ENCODE data around the gene RTN3. TPM values are rescaled to one million over a fixed set of nuclear protein-coding genes. Genes with fewer than 3 reads are reported as not detected.

Gene RTN3
- total RNA-seq, 1 experiment from 2014 or later, result 145 TPM

- ChIA-PET CTCF (no interaction called here), POLR2A (no interaction called here)
- Histone ChIP-seq H3K36me3 (ENCODE audit: control insufficient read depth, insufficient read depth, low read length) (peaks cover 32% of the 10 kb centered on the region), H3K27me3 (ENCODE audit: control insufficient read depth, insufficient read depth, low read length) (no peaks in the 10 kb centered on the region), H3K9me3 (ENCODE audit: control insufficient read depth, insufficient read depth, low read depth, low read length) (no peaks in the 10 kb centered on the region), H3K27ac (ENCODE audit: low read length) (no peak overlapping the region), H3K4me1 (ENCODE audit: control insufficient read depth, insufficient read depth, low read length) (no peaks in the 10 kb centered on the region), H3K4me3 (ENCODE audit: low read depth in 2 of 2, low read length in 2 of 2) (no peak overlapping the region)
- BruUV-seq (replicated peaks), result no TSS peak
- no peak for TF ChIP-seq TCF7L2 (IDR thresholded peaks at IDR 0.05; ENCODE audit: low read depth, low read length)
- no peak for TF ChIP-seq CTCF (IDR thresholded peaks at IDR 0.05)
- no peak for TF ChIP-seq SIN3A (IDR thresholded peaks at IDR 0.05; ENCODE audit: borderline replicate concordance, insufficient read depth, low read depth, low read length)
- TF ChIP-seq REST (IDR thresholded peaks at IDR 0.05; ENCODE audit: insufficient read depth in 1 of 2, low read depth in 2 of 2, low read length in 1 of 2), result no peak
- no peak for TF ChIP-seq POLR2AphosphoS5 (IDR thresholded peaks at IDR 0.05; ENCODE audit: low read depth, low read length)
- in situ Hi-C loops (cut with HindIII; ENCODE audit: low pct_unique_long_range_greater_than_20kb, low sequenced_read_pairs), result no loop called here
- no peak for ATAC-seq
- intact Hi-C loops (cut with micrococcal nuclease; ENCODE audit: unreplicated experiment), result no loop called here
- DNase-seq (ENCODE audit: low read depth, low spot score), result no peak
These were observed 38.1 kb upstream of the RTN3 start for GRCh38 chr11:63643205-63643604.

GRCh38 chr11:63652671-63653070 is 28.6 kb upstream of the RTN3 start:
- TF ChIP-seq SIN3A (IDR thresholded peaks at IDR 0.05; ENCODE audit: borderline replicate concordance, insufficient read depth, low read depth, low read length) (no peak), CTCF (IDR thresholded peaks at IDR 0.05) (no peak), REST (IDR thresholded peaks at IDR 0.05; ENCODE audit: insufficient read depth in 1 of 2, low read depth in 2 of 2, low read length in 1 of 2) (no peak), TCF7L2 (IDR thresholded peaks at IDR 0.05; ENCODE audit: low read depth, low read length) (no peak), POLR2AphosphoS5 (IDR thresholded peaks at IDR 0.05; ENCODE audit: low read depth, low read length) (no peak)
- in situ Hi-C loops (cut with HindIII; ENCODE audit: low pct_unique_long_range_greater_than_20kb, low sequenced_read_pairs), result no loop called here
- H3K27me3 ChIP-seq (ENCODE audit: control insufficient read depth, insufficient read depth, low read length), result no peaks in the 10 kb centered on the region
- intact Hi-C loops (cut with micrococcal nuclease; ENCODE audit: unreplicated experiment), result no loop called here
- H3K4me1 ChIP-seq (ENCODE audit: control insufficient read depth, insufficient read depth, low read length), result no peaks in the 10 kb centered on the region
- H3K36me3 ChIP-seq (ENCODE audit: control insufficient read depth, insufficient read depth, low read length), result peaks cover 17% of the 10 kb centered on the region; the same call in 1 of the 2 replicates
- CTCF ChIA-PET, result no interaction called here
- no peak for DNase-seq (ENCODE audit: low read depth, low spot score)
- no peaks in the 10 kb centered on the region for H3K9me3 ChIP-seq (ENCODE audit: control insufficient read depth, insufficient read depth, low read depth, low read length)
- ATAC-seq, result no peak
- H3K27ac ChIP-seq (ENCODE audit: low read length), result no peak overlapping the region
- BruUV-seq (replicated peaks), result no TSS peak
- POLR2A ChIA-PET, result no interaction called here
- H3K4me3 ChIP-seq (ENCODE audit: low read depth in 2 of 2, low read length in 2 of 2), result no peak overlapping the region

Data from Panc1 (cell line).